Measurements from ENCODE around the gene CLIP3. TPM values are rescaled to one million over a fixed set of nuclear protein-coding genes. Genes with fewer than 3 reads are reported as not detected.

CLIP3 gene
- total and polyA plus RNA-seq, 2 of the 13 experiments (the other 11 are each of a cell fraction or from before 2014, with no cell fraction given), result 0.15 to 1.2 TPM

DNA sequence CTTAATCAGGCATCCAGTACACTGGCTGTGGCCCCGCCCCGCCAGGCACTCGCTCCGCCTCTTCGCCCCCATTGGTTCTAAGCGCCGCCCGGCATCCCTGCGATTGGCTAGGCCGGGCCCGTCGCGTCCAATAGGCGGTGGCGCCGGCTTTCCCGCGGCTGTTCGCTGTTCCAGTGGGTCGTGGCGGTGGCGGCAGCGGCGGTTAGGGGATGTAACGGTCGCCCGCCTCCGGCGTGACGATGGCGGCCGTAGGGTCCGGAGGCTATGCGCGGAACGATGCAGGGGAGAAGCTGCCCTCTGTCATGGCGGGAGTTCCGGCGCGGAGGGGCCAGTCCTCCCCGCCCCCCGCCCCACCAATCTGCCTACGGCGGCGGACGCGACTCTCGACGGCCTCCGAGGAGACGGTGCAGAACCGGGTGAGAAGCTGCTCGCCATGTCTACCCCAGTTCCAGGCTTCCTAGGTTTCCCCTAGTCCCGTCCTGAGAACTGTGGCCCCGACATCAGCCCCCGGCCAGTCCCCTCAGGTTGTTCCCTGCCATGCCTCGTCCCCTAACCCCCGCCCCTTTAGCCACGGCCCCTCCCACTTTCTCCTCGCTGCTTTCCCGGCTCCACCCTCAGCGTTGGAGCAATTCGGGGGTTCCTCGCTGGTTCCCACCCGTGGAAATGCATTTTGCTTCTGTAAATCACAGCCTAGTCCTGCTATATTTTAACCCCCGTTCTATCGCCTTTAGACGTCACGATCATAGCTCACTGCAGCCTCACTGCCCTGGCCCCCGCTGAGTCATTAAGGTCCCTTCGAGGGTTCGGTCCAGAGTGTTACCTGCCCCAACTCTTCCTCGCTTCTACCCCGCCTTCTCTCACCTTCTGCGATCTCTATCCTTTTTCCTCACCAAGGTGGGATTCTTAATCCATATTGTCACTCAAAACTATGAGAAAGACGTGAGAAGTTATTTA is 22.3 kb upstream of the CLIP3 start, which contains the start of gene WDR62 (continued):
- TF ChIP-seq YEATS2 (CRISPR knock-in tag; IDR thresholded peaks at IDR 0.05; ENCODE audit: borderline replicate concordance) (peak; percentile 1; the same call in 1 of the 2 replicates), PHF21A (CRISPR knock-in tag; IDR thresholded peaks at IDR 0.05) (peak; percentile 38; the same call in 1 of the 2 replicates), POLR2A (IDR thresholded peaks at IDR 0.05; ENCODE audit: insufficient read depth in 1 of 2, low read depth in 2 of 2, low read length in 2 of 2) (peak; percentile 39 to 46; a peak in 3 of 4 replicates), NFYC (CRISPR knock-in tag; IDR thresholded peaks at IDR 0.05) (peak; percentile 95), JARID2 (CRISPR knock-in tag; IDR thresholded peaks at IDR 0.05; ENCODE audit: insufficient replicate concordance) (no peak), SAP130 (CRISPR knock-in tag; IDR thresholded peaks at IDR 0.05; ENCODE audit: low read depth) (peak; percentile 99), MED13 (CRISPR knock-in tag; IDR thresholded peaks at IDR 0.05) (peak; percentile 48; the same call in 1 of the 2 replicates), TARDBP (CRISPR knock-in tag; IDR thresholded peaks at IDR 0.05) (peak; percentile 44; the same call in 1 of the 2 replicates), CBX1 (IDR thresholded peaks at IDR 0.05; ENCODE audit: low read depth) (peak; percentile 37), ZSCAN20 (CRISPR knock-in tag; IDR thresholded peaks at IDR 0.05; ENCODE audit: borderline replicate concordance) (0 out of 2 replicates have a peak, but pooled peaks have one; percentile 25), GTF2F1 (IDR thresholded peaks at IDR 0.05; ENCODE audit: low read length) (no peak), TGIF2 (CRISPR knock-in tag; IDR thresholded peaks at IDR 0.05) (peak; percentile 89), FOSL2 (CRISPR knock-in tag; IDR thresholded peaks at IDR 0.05) (0 out of 2 replicates have a peak, but pooled peaks have one; percentile 18), ZNF567 (CRISPR knock-in tag; IDR thresholded peaks at IDR 0.05; ENCODE audit: borderline replicate concordance) (no peak), ZNF235 (CRISPR knock-in tag; IDR thresholded peaks at IDR 0.05; ENCODE audit: borderline replicate concordance) (0 out of 2 replicates have a peak, but pooled peaks have one; percentile 19)
- TF ChIP-seq, protein P1, sequence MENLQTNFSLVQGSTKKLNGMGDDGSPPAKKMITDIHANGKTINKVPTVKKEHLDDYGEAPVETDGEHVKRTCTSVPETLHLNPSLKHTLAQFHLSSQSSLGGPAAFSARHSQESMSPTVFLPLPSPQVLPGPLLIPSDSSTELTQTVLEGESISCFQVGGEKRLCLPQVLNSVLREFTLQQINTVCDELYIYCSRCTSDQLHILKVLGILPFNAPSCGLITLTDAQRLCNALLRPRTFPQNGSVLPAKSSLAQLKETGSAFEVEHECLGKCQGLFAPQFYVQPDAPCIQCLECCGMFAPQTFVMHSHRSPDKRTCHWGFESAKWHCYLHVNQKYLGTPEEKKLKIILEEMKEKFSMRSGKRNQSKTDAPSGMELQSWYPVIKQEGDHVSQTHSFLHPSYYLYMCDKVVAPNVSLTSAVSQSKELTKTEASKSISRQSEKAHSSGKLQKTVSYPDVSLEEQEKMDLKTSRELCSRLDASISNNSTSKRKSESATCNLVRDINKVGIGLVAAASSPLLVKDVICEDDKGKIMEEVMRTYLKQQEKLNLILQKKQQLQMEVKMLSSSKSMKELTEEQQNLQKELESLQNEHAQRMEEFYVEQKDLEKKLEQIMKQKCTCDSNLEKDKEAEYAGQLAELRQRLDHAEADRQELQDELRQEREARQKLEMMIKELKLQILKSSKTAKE (CRISPR knock-in tag; IDR thresholded peaks at IDR 0.05; ENCODE audit: borderline replicate concordance), result peak; percentile 37; the same call in 1 of the 2 replicates
- TF ChIP-seq, protein P2, sequence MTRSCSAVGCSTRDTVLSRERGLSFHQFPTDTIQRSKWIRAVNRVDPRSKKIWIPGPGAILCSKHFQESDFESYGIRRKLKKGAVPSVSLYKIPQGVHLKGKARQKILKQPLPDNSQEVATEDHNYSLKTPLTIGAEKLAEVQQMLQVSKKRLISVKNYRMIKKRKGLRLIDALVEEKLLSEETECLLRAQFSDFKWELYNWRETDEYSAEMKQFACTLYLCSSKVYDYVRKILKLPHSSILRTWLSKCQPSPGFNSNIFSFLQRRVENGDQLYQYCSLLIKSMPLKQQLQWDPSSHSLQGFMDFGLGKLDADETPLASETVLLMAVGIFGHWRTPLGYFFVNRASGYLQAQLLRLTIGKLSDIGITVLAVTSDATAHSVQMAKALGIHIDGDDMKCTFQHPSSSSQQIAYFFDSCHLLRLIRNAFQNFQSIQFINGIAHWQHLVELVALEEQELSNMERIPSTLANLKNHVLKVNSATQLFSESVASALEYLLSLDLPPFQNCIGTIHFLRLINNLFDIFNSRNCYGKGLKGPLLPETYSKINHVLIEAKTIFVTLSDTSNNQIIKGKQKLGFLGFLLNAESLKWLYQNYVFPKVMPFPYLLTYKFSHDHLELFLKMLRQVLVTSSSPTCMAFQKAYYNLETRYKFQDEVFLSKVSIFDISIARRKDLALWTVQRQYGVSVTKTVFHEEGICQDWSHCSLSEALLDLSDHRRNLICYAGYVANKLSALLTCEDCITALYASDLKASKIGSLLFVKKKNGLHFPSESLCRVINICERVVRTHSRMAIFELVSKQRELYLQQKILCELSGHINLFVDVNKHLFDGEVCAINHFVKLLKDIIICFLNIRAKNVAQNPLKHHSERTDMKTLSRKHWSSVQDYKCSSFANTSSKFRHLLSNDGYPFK (CRISPR knock-in tag; IDR thresholded peaks at IDR 0.05; ENCODE audit: borderline replicate concordance), result peak; percentile 62; the same call in 1 of the 2 replicates
- TF ChIP-seq, protein P3, sequence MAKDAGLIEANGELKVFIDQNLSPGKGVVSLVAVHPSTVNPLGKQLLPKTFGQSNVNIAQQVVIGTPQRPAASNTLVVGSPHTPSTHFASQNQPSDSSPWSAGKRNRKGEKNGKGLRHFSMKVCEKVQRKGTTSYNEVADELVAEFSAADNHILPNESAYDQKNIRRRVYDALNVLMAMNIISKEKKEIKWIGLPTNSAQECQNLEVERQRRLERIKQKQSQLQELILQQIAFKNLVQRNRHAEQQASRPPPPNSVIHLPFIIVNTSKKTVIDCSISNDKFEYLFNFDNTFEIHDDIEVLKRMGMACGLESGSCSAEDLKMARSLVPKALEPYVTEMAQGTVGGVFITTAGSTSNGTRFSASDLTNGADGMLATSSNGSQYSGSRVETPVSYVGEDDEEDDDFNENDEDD (CRISPR knock-in tag; IDR thresholded peaks at IDR 0.05; ENCODE audit: borderline replicate concordance), result peak; percentile 96
- TF ChIP-seq, protein P4, sequence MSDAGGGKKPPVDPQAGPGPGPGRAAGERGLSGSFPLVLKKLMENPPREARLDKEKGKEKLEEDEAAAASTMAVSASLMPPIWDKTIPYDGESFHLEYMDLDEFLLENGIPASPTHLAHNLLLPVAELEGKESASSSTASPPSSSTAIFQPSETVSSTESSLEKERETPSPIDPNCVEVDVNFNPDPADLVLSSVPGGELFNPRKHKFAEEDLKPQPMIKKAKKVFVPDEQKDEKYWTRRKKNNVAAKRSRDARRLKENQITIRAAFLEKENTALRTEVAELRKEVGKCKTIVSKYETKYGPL (CRISPR knock-in tag; IDR thresholded peaks at IDR 0.05), result peak; percentile 1; the same call in 1 of the 2 replicates
- TF ChIP-seq, protein P5, sequence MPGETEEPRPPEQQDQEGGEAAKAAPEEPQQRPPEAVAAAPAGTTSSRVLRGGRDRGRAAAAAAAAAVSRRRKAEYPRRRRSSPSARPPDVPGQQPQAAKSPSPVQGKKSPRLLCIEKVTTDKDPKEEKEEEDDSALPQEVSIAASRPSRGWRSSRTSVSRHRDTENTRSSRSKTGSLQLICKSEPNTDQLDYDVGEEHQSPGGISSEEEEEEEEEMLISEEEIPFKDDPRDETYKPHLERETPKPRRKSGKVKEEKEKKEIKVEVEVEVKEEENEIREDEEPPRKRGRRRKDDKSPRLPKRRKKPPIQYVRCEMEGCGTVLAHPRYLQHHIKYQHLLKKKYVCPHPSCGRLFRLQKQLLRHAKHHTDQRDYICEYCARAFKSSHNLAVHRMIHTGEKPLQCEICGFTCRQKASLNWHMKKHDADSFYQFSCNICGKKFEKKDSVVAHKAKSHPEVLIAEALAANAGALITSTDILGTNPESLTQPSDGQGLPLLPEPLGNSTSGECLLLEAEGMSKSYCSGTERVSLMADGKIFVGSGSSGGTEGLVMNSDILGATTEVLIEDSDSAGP (CRISPR knock-in tag; IDR thresholded peaks at IDR 0.05; ENCODE audit: borderline replicate concordance), result peak; percentile 51; the same call in 1 of the 2 replicates

All from HepG2 (cell line).